Gastroesophageal sphincter (tissue), 3 donors: ENCODE measurements around the gene SLC35F3.

Experiments
- CTCF ChIP-seq, 4 experiments: fragments of 200-600 bp in 2 of 4; fragments of 450-650 bp in 2 of 4; sonication (generic) in 1 of 4; IDR thresholded peaks; one replicate each; pipeline ENCODE4 v1.5.1; 2017 to 2019; ENCODE audit warnings: antibody characterized with exemption in 4 of 4, mild to moderate bottlenecking in 2 of 4, moderate library complexity in 2 of 4
- EP300 ChIP-seq: sonication (generic); formaldehyde crosslinking; IDR thresholded peaks from one replicate; pipeline ENCODE4 v1.6.1; 2017; ENCODE audit warnings: antibody characterized with exemption, mild to moderate bottlenecking
- POLR2A ChIP-seq, 2 donors: fragments of 450-650 bp; IDR thresholded peaks; one replicate each; pipeline ENCODE4 v1.6.1; 2017; ENCODE audit warnings: antibody characterized with exemption in 2 of 2, mild to moderate bottlenecking in 2 of 2, moderate library complexity in 1 of 2
- POLR2AphosphoS5 ChIP-seq: sonication (generic); formaldehyde crosslinking; IDR thresholded peaks from one replicate; pipeline ENCODE4 v1.6.1; 2017; ENCODE audit warnings: antibody characterized with exemption

- TF ChIP-seq CTCF (IDR thresholded peaks at IDR 0.05) (no peak), POLR2AphosphoS5 (no peak), POLR2A (IDR thresholded peaks at IDR 0.05) (no peak), EP300 (no peak)
Observed at GRCh38 chr1:233959102-233959501, 54.6 kb downstream of the SLC35F3 start.
